Kidney epithelial cell (primary cell): ENCODE data around the gene CCL18. TPM values are rescaled to one million over a fixed set of nuclear protein-coding genes. Genes with fewer than 3 reads are reported as not detected.

Experiments used
- DNase-seq: peaks from one replicate; pipeline ENCODE4 v3.0.0-alpha.2; 2010; ENCODE audit warnings: low read depth
- H3K27me3 ChIP-seq: 2 replicates; pipeline ENCODE4 v1.6.0; 2011; ENCODE audit warnings: low read length; ENCODE audit not compliant: control insufficient read depth, insufficient read depth
- H3K36me3 ChIP-seq: 2 replicates; pipeline ENCODE4 v1.5.1; 2011; ENCODE audit warnings: low read length; ENCODE audit not compliant: control insufficient read depth, insufficient read depth
- H3K4me3 ChIP-seq: 2 replicates; pipeline ENCODE4 v1.5.1; 2011; ENCODE audit warnings: low read depth, mild to moderate bottlenecking, control low read depth, low read length
- total RNA-seq: library from RNA; depleted of rRNA; stranded (reverse); fragments of >200 nt; gene quantifications from 2 replicates; pipeline ENCODE4 v1.2.3, GENCODE V29; 2015
- TF ChIP-seq, protein P1 (sequence below): IDR thresholded peaks from 2 replicates; pipeline ENCODE4 v1.5.1; 2011; ENCODE audit warnings: mild to moderate bottlenecking, moderate library complexity, low read length, control low read depth, inconsistent platforms; ENCODE audit not compliant: insufficient read depth, poor library complexity, severe bottlenecking

Gene CCL18
- total RNA-seq, 1 donor from 2014 or later = not detected

DNA sequence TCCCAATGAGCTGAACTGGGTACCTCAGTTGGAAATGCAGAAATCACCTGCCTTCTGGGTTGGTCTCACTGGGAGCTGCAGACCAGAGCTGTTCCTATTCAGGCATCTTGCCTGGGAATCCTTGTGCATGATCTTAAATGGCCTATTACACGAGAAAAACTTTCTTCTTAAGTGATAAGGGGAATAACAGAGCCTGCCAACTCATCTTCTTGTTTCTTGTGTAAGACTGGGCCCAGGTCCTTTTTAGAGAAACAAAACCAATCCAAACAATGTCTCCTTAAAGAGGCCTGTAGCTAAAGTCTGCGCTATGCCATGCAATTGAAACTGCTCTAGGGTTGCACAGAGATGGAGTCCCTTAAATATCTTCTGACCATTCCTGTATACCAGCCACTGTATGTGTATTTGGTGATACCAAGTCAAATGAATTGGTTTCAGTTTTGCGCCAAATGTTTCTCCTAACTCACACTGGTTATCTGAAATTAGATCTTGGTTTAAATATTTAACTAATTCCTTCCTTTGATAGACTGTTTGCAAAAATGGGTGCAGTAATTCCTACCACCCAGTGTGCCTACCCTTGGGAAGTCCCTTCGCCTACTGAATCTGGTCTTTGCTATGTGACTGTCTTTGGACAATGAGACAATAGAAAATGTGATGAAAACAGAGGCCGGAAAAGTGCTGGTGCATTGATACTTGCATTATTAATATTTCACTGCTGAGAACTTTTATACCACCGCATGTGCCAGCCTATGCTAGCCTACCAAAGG lies 39.8 kb upstream of the CCL18 start:
- no peak for DNase-seq
- Histone ChIP-seq H3K27me3 (no peaks in the 10 kb centered on the region), H3K4me3 (no peak overlapping the region), H3K36me3 (no peaks in the 10 kb centered on the region)
- TF ChIP-seq, protein P1, sequence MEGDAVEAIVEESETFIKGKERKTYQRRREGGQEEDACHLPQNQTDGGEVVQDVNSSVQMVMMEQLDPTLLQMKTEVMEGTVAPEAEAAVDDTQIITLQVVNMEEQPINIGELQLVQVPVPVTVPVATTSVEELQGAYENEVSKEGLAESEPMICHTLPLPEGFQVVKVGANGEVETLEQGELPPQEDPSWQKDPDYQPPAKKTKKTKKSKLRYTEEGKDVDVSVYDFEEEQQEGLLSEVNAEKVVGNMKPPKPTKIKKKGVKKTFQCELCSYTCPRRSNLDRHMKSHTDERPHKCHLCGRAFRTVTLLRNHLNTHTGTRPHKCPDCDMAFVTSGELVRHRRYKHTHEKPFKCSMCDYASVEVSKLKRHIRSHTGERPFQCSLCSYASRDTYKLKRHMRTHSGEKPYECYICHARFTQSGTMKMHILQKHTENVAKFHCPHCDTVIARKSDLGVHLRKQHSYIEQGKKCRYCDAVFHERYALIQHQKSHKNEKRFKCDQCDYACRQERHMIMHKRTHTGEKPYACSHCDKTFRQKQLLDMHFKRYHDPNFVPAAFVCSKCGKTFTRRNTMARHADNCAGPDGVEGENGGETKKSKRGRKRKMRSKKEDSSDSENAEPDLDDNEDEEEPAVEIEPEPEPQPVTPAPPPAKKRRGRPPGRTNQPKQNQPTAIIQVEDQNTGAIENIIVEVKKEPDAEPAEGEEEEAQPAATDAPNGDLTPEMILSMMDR = no peak

DNA sequence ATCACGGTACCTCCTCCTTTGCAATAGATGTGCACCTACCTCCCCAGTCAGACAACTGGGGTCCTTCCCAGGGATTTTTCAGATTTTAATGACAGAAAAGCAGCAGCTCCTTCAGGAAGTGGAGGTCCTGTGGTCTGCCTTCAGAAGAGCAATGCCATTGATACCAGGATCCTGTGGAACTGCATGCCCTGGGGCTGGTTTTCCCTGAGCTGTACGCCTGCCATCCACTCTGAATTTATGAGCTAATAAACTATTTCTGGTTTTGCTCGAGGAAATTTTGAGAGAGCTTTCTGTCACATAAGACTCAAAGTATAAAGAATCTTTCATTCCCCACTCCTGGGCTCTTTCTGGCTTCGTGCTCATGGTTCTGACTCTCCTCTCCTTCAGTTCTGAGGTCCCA lies 36.3 kb upstream of the CCL18 start:
- H3K27me3 ChIP-seq = peaks cover 1% of the 10 kb centered on the region
- H3K36me3 ChIP-seq = no peaks in the 10 kb centered on the region
- no peak for DNase-seq
- TF ChIP-seq, protein P1 = no peak
- H3K4me3 ChIP-seq = no peak overlapping the region

DNA sequence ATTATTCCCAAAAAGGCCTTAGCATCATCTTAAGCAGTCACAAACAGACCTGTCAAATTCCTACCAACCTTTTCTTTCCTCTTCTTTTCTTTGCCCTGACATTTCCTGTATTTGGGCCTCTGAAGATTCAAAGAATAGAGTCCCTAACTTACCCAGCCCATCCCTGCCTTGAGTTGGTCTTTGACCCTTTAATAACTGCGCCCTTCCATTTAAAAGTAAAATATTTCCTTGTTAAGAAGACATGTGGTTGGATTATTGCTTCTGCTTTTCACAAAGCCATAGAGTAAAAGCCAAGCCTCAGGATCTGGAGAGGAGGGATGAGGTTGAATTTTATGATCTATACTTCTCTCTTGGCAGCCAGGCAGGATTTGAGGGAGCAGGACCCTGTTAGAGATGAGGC lies 33.1 kb upstream of the CCL18 start:
- TF ChIP-seq, protein P1 = no peak
- DNase-seq = no peak
- H3K36me3 ChIP-seq = no peaks in the 10 kb centered on the region
- H3K4me3 ChIP-seq = no peak overlapping the region
- H3K27me3 ChIP-seq = peaks cover 2% of the 10 kb centered on the region

DNA sequence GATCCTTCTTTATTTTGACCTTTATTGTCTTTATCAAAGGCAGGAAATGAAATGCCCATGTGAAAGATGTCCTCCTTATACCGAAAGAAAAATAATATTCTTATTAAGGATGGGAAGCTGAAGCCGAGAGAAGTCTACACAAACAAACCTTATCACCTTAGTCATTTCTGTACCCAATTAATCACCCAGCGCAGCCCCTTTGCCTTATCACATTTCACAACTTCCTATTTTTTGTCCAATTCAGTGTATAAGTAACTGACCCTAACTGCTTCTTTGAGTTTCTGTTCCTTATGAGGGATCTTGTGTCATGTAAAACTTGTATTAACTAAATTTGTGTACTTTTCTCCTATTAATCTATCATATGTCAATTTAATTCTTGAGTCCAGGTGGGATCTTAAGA lies 29.9 kb upstream of the CCL18 start:
- TF ChIP-seq, protein P1 = no peak
- Histone ChIP-seq H3K36me3 (no peaks in the 10 kb centered on the region), H3K27me3 (peaks cover 2% of the 10 kb centered on the region), H3K4me3 (no peak overlapping the region)
- no peak for DNase-seq

DNA sequence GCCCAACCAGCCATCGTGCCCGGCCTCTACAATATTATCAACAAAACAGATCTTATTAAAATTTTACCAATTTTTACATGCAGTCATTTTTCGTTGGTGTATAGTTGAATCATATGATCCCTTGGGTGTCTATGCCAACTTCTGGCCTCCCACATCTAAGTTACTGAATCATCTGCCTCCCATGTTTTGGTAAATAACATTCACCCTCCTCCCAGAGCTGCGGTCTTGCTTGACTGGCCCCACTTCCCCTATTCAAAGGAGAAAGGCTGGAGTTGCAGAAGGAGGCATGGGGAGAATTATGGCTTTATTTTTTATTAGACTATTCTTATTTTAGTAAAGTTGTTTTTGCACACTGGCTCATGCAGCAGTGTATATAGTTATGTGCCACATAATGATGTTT lies 27.8 kb upstream of the CCL18 start:
- H3K27me3 ChIP-seq = peaks cover 2% of the 10 kb centered on the region

More for the DNA sequence above, 27.8 kb upstream of the CCL18 start:
- DNase-seq = no peak
- H3K36me3 ChIP-seq = no peaks in the 10 kb centered on the region
- H3K4me3 ChIP-seq = no peak overlapping the region
- TF ChIP-seq, protein P1 = no peak
